Measurements from ENCODE around the gene B3GNT7.

- TF ChIP-seq CTCF (IDR thresholded peaks at IDR 0.05) (no peak), POLR2A (IDR thresholded peaks at IDR 0.05) (no peak)
These were observed 26.5 kb downstream of the B3GNT7 start for GRCh38 chr2:231422056-231422455.

Data from body of pancreas (tissue), 4 donors.